PC-9 (cell line): Measurements from ENCODE around the gene RIMBP2. TPM values are rescaled to one million over a fixed set of nuclear protein-coding genes. Genes with fewer than 3 reads are reported as not detected.

Experiments
- BruUV-seq: library from RNA; stranded (reverse); fragments of 400-500 nt; replicated peaks from 2 replicates; lab custom pipeline; 2021; lab: Mats Ljungman, UMichigan
- CTCF ChIA-PET: fragments of 300-600 bp; sonication (Branson Sonifier 250); formaldehyde crosslinking; loops from one replicate; lab custom pipeline; 2022; ENCODE audit warnings: antibody characterized with exemption; lab: Charles Lee
- POLR2A ChIA-PET: fragments of 300-600 bp; sonication (Branson Sonifier 250); formaldehyde crosslinking; loops from one replicate; lab custom pipeline; 2022; ENCODE audit warnings: antibody characterized with exemption; ENCODE audit not compliant: unreplicated experiment; lab: Charles Lee
- DNase-seq, 2 experiments: peaks; one replicate each; pipeline versions ENCODE4 v3.0.0 to v3.0.0-alpha.2; 2015 to 2022; ENCODE audit warnings: mixed read lengths in 1 of 2
- H2AFZ ChIP-seq: fragments of 200-600 bp; sonication (generic); 2 replicates; pipeline ENCODE4 v1.8.1; 2017; ENCODE audit warnings: antibody characterized with exemption
- H3F3A ChIP-seq: fragments of 200-600 bp; sonication (generic); 2 replicates; pipeline ENCODE4 v1.8.1; 2017; ENCODE audit warnings: antibody characterized with exemption, mild to moderate bottlenecking, low read depth; ENCODE audit not compliant: insufficient read depth
- H3K27ac ChIP-seq: fragments of 200-600 bp; sonication (generic); 2 replicates; pipeline ENCODE4 v1.6.1; 2016; ENCODE audit warnings: mixed run types
- H3K27me3 ChIP-seq: fragments of 200-600 bp; sonication (generic); 2 replicates; pipeline ENCODE4 v1.6.1; 2016; ENCODE audit warnings: low read depth, mixed run types; ENCODE audit not compliant: insufficient read depth
- H3K36me3 ChIP-seq: fragments of 200-600 bp; sonication (generic); 2 replicates; pipeline ENCODE4 v1.6.1; 2016; ENCODE audit warnings: low read depth, mixed run types
- H3K4me1 ChIP-seq: fragments of 200-600 bp; sonication (generic); replicated peaks from 2 replicates; pipeline ENCODE4 v1.6.1; 2016; ENCODE audit warnings: mixed run types; ENCODE audit not compliant: insufficient read depth
- H3K4me2 ChIP-seq: fragments of 200-600 bp; sonication (generic); 2 replicates; pipeline ENCODE4 v1.6.1; 2017; ENCODE audit warnings: mixed run types
- H3K4me3 ChIP-seq: fragments of 200-600 bp; sonication (generic); 2 replicates; pipeline ENCODE4 v1.6.1; 2016; ENCODE audit warnings: mixed run types
- H3K79me2 ChIP-seq: fragments of 200-600 bp; sonication (generic); 2 replicates; pipeline ENCODE4 v1.6.1; 2017; ENCODE audit warnings: low read depth, mixed run types
- H3K9me2 ChIP-seq: fragments of 200-600 bp; sonication (generic); 2 replicates; pipeline ENCODE4 v1.8.1; 2017; ENCODE audit warnings: mild to moderate bottlenecking; ENCODE audit not compliant: insufficient read depth
- H3K9me3 ChIP-seq: fragments of 200-600 bp; sonication (generic); 2 replicates; pipeline ENCODE4 v1.8.1; 2016; ENCODE audit warnings: low read depth; ENCODE audit not compliant: insufficient read depth
- H4K20me1 ChIP-seq: fragments of 200-600 bp; sonication (generic); 2 replicates; pipeline ENCODE4 v1.8.1; 2017; ENCODE audit not compliant: insufficient read depth
- EZH2 ChIP-seq: fragments of 200-600 bp; sonication (generic); IDR thresholded peaks from 2 replicates; pipeline ENCODE4 v1.8.0; 2017; ENCODE audit warnings: antibody characterized with exemption, low read depth
- intact Hi-C: fragments of 100-400 bp; cut with micrococcal nuclease; formaldehyde crosslinking; loops from one replicate; pipeline ENCODE4 v1.10.0; 2022; ENCODE audit not compliant: unreplicated experiment
- total RNA-seq: library from RNA; stranded (reverse); gene quantifications from 2 replicates; pipeline ENCODE4 v1.2.3, GENCODE V29; 2021
- TF ChIP-seq, protein P1 (sequence below): fragments of 200-600 bp; sonication (generic); conservative IDR thresholded peaks from 2 replicates; pipeline ENCODE4 v1.6.1; 2017; ENCODE audit warnings: mixed run types, antibody characterized with exemption, mild to moderate bottlenecking, moderate library complexity

RIMBP2 gene
- total RNA-seq, 1 experiment from 2014 or later: not detected

DNA sequence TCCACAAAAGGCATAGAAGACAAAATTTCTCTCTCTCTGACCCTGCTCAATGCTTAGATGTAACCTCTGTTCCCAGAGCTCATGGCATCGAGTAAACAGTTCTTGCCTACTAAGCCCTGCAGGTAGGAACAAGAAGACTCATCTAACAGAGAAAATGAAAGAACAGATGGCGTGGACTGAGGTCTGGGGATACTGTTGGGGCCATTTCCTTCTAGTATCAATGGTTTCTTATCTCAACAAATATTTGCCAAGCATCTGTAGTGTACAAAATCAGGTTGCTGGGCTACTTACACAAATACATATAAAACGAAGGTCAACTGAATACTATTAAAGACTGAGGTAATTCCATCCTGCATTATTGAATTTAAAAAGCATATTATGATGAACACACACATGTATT is 93.3 kb downstream of the RIMBP2 start:
- Histone ChIP-seq H3K36me3 (no peaks in the 10 kb centered on the region), H3K79me2 (no peaks in the 10 kb centered on the region), H3F3A (no peaks in the 10 kb centered on the region), H4K20me1 (no peaks in the 10 kb centered on the region), H3K27me3 (peaks cover 59% of the 10 kb centered on the region), H3K9me3 (no peaks in the 10 kb centered on the region), H3K27ac (no peak overlapping the region), H3K4me2 (no peak overlapping the region), H2AFZ (no peak overlapping the region), H3K4me1 (no peaks in the 10 kb centered on the region), H3K9me2 (no peaks in the 10 kb centered on the region), H3K4me3 (no peak overlapping the region)
- no TSS peak for BruUV-seq
- TF ChIP-seq, protein P1, sequence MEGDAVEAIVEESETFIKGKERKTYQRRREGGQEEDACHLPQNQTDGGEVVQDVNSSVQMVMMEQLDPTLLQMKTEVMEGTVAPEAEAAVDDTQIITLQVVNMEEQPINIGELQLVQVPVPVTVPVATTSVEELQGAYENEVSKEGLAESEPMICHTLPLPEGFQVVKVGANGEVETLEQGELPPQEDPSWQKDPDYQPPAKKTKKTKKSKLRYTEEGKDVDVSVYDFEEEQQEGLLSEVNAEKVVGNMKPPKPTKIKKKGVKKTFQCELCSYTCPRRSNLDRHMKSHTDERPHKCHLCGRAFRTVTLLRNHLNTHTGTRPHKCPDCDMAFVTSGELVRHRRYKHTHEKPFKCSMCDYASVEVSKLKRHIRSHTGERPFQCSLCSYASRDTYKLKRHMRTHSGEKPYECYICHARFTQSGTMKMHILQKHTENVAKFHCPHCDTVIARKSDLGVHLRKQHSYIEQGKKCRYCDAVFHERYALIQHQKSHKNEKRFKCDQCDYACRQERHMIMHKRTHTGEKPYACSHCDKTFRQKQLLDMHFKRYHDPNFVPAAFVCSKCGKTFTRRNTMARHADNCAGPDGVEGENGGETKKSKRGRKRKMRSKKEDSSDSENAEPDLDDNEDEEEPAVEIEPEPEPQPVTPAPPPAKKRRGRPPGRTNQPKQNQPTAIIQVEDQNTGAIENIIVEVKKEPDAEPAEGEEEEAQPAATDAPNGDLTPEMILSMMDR: no peak
- TF ChIP-seq EZH2: no peak
- ChIA-PET CTCF (no interaction called here), POLR2A (no interaction called here)
- no peak for DNase-seq
- intact Hi-C loops: no loop called here

DNA sequence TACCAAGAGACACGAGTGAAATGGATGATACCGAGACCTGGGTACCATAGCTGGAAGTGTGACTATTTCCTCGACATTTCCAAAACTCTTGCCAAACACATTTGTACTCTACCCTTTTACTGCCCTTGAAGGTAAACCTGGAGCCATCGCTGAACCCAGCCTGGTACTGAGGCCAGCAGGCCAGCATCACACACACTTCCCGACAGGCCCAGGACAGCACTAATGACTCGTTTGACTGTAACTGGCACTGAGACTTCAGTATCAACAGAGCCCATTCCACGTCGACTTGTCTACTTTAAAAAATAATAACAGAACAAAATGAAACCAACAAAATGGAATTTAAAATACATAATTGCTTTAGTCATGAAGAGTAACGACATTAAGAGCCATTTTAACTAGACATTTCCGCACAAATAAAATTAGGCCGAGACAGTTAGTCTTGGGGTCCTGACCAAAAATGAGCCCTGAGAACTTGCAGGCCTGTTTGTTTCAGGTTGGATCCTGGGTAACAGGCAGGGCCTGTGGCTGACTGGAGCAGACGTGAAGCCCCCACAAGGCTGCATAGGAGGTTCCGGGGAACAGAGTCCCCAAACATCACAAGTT is 94.3 kb downstream of the RIMBP2 start:
- H3K79me2 ChIP-seq: no peaks in the 10 kb centered on the region
- DNase-seq: no peak
- no peaks in the 10 kb centered on the region for H4K20me1 ChIP-seq
- no peaks in the 10 kb centered on the region for H3K9me3 ChIP-seq
- POLR2A ChIA-PET: no interaction called here
- H3K36me3 ChIP-seq: no peaks in the 10 kb centered on the region
- no peak overlapping the region for H3K4me3 ChIP-seq
- H3K27me3 ChIP-seq: peaks cover 59% of the 10 kb centered on the region
- H3K9me2 ChIP-seq: no peaks in the 10 kb centered on the region
- TF ChIP-seq EZH2: no peak
- TF ChIP-seq, protein P1: no peak
- H3K27ac ChIP-seq: no peak overlapping the region
- no TSS peak for BruUV-seq
- no peak overlapping the region for H2AFZ ChIP-seq
- no peaks in the 10 kb centered on the region for H3F3A ChIP-seq
- intact Hi-C loops: no loop called here
- H3K4me2 ChIP-seq: no peak overlapping the region
- CTCF ChIA-PET: no interaction called here
- H3K4me1 ChIP-seq: no peaks in the 10 kb centered on the region

DNA sequence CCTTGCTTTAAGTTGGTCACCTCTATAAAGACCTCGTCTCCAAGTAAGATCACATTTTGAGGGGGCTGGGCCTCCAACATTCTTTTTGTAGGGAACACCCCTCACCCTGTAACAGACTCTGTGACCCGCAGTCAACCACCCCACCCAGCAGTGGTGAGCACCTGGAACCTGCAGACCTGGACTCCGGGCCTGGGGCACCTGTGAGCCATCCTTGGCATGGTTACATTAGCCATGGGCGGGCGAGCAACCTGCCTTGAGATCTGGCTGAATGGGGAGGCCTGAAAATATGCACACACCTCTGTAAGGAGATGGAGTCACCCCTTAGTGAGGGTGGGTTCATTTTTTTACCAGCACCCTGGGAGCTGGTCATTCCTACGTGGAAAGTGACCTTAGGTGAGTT is 95.3 kb downstream of the RIMBP2 start:
- H3K4me1 ChIP-seq: no peaks in the 10 kb centered on the region
- H3K36me3 ChIP-seq: no peaks in the 10 kb centered on the region
- no peaks in the 10 kb centered on the region for H3F3A ChIP-seq
- H3K27ac ChIP-seq: no peak overlapping the region
- H4K20me1 ChIP-seq: no peaks in the 10 kb centered on the region
- no peak overlapping the region for H3K4me2 ChIP-seq
- H3K27me3 ChIP-seq: peaks cover 65% of the 10 kb centered on the region
- no peaks in the 10 kb centered on the region for H3K79me2 ChIP-seq
- intact Hi-C loops: no loop called here
- no peak for DNase-seq
- no peaks in the 10 kb centered on the region for H3K9me3 ChIP-seq
- ChIA-PET POLR2A (no interaction called here), CTCF (interaction anchor here (0.6 kb wide), 1 partner anchor 723 kb away, joined by 3 read pairs; no protein-coding TSS in a partner anchor)
- H3K9me2 ChIP-seq: no peaks in the 10 kb centered on the region
- H3K4me3 ChIP-seq: no peak overlapping the region
- BruUV-seq: no TSS peak
- H2AFZ ChIP-seq: no peak overlapping the region
- TF ChIP-seq EZH2: no peak
- TF ChIP-seq, protein P1: no peak
